ENCODE data around the gene MMP15.

DNA sequence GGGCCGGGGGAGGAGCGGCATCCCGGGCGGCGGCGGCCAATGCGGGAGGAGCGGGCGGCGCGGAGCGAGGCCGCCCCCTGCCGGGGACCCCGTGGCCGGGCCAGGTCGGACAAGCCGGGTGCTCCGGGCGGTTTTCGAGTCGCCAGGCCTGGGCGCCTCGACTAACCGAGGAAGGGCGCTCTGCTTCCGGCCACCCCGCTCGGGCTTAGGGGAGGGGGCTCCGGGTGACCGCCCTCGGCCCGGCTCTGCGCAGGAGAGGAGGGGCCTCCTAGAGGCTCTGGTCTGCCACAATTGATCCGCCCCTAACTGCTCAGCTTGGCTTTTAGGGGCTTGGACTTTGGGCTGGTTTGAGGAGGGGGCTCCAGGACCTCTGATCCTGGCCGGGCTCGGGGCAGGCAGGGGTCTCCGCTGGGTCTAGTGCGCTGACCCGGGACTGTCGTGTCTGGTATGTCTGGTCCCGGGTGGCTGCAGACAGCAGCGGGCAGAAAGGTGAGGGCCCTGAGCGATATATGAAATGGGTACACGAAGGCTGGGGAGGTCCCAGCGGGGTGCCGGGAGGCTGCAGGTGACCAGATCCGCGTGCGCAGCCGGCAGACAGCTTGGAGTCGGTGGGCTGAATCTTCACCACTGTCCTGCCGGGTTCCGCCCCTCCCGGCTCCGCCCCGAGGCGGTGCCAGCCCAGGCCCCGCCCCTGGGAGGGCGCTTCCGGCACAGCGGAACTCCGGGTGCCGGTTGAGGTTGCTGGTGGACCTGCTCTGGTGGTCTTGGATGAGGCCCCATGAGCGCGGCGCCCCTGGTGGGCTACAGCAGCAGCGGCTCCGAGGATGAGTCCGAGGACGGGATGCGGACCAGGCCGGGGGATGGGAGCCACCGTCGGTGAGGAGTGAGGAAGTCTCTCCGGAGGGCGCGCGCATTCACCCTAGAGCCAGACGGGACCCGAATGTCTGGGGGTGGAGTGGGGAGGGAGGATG, 24.6 kb upstream of the MMP15 start, which contains the start of gene USB1:
- no peak for TF ChIP-seq POLR2A (IDR thresholded peaks at IDR 0.05)
- TF ChIP-seq, protein P1, sequence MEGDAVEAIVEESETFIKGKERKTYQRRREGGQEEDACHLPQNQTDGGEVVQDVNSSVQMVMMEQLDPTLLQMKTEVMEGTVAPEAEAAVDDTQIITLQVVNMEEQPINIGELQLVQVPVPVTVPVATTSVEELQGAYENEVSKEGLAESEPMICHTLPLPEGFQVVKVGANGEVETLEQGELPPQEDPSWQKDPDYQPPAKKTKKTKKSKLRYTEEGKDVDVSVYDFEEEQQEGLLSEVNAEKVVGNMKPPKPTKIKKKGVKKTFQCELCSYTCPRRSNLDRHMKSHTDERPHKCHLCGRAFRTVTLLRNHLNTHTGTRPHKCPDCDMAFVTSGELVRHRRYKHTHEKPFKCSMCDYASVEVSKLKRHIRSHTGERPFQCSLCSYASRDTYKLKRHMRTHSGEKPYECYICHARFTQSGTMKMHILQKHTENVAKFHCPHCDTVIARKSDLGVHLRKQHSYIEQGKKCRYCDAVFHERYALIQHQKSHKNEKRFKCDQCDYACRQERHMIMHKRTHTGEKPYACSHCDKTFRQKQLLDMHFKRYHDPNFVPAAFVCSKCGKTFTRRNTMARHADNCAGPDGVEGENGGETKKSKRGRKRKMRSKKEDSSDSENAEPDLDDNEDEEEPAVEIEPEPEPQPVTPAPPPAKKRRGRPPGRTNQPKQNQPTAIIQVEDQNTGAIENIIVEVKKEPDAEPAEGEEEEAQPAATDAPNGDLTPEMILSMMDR (IDR thresholded peaks at IDR 0.05), result no peak

Data from lower leg skin (tissue), 3 donors.